ENCODE data around the gene C1orf167. TPM values are rescaled to one million over a fixed set of nuclear protein-coding genes. Genes with fewer than 3 reads are reported as not detected.
A peak's percentile ranks its signal among the peaks of the same experiment; 100 is the strongest.

C1orf167 gene
- total RNA-seq, 1 donor from 2014 or later: 0.29 TPM

DNA sequence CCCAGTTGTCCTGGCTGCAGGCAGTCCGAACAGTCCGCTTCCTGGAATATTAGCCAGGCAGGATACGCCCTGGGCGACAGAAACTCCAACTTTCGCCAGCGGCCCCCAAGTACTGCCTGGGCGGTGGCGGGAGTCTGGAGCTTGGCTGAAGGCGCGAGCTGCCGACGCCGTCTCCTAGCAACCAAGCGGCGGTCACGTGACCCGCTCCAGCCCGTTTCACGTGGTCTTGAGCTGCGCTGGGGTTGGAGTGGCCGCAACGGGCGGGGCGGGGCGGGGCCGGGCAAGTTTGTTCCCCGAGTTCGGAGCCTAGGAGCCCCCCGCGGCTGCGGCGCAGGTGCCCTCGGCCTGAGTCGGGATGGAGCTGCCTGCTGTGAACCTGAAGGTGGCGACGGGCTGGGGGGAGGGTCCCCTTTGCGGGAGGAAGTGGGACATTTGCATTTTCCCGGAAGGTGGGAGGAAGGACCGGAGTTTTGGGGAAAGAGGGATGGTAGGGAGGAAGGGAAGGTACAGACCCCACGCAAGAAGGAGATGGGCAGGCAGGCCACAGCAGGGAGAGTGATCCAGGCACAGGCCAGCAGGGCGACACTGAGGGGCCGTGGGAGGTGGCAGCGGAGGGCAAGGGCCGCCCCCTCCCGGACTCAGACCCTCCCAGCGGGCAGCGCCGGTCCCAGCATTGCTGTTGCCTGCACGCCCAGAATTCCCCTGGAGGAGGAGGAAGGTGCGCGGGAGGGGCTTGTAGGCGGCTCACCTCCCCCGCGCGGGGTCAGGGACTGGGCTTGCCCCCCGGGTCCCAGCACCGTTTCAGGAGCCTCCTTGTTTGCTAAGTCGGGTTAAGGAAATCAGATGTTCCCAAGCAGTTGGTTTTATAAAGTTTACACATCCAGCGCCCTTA, 25.9 kb upstream of the C1orf167 start, which contains the start of gene AGTRAP:
AGTRAP (plus strand) TSS at position 283 of the 892 bp plus-strand sequence; CDS start at position 356, 73 bp downstream.
- DNase-seq (ENCODE audit: low spot score): peak; percentile 96

DNA sequence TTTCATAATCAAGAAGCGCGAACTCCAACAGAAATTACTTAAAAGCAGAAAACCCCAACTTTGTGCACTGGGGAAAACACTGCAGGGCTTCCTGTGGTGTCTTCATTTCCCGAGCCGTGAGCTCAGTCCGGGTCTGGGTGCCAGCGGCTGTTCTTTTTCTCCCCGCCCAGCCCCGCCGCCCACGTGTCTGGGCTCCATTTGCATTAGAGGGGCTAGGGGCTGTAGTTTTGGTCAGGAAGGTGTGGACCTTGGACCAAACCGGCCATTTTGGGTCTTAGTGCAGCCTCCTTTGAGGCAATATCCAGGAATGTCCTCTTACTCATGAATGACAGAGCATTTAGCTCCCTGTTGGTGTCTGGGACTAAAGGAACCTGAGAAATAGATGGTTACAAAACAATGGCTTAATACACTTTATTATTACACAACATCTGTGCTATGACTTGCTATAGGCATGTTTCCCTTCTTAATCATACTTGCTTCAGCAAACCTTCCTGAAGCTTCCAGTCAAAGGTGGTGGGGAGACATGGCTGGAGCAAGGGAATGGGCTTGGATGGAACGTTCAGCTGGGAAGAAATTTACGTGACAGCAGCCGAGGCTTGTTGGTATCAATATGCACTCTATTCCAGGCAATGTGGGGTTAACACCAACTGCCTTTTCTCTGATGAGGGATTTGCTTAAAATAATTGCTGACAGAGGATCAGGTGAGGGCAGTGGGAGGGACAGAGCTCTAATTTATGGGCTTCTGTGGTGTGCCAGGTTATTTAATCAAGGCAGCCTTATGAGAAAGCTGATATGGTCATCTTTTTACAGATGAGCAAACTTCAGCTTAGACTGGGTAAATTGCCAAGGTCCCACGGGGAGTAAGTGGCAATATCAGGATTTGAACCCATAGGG, 25.0 kb upstream of the C1orf167 start:
- DNase-seq (ENCODE audit: low spot score): peak; percentile 45

DNA sequence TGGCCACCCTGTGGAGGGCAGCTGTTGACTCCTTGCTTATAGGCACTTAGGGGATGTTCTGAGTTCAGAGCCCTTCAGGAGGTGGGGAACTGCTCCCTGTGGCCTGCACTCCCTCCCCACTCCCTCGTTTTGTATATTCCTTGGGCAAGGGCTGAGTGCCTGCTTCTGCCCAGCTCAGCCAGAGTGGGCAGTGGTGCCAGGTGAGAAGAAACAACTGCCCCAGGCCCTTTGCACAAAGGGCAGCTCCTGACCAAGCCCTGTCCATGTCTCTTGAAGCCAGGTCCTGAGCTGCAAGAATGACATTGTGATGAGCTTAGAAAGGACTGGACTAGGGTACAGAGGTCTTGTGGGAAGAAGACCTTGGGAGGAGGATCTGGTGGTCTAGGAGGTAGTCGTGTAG, 23.9 kb upstream of the C1orf167 start:
- no peak for DNase-seq (ENCODE audit: low spot score)

DNA sequence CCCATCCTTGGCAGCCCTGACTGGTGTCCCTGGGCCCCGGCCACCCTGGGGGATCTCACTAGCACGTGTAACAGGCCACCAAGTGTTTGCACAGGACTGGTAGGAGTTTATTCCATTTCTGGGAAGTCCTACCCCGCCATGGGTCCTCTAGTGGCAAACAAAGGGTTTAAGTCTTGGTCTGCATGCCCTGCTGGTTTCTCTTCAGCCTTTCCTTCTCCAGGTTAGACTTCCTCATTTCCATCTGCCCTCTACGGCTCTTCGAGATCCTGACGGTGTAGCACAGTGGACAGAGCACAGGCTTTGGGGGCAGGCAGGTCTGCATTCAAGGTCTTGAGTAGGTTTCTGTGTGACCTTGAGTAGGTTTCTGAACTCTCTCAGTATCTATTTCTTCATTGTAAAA, 23.2 kb upstream of the C1orf167 start:
- DNase-seq (ENCODE audit: low spot score): no peak

DNA sequence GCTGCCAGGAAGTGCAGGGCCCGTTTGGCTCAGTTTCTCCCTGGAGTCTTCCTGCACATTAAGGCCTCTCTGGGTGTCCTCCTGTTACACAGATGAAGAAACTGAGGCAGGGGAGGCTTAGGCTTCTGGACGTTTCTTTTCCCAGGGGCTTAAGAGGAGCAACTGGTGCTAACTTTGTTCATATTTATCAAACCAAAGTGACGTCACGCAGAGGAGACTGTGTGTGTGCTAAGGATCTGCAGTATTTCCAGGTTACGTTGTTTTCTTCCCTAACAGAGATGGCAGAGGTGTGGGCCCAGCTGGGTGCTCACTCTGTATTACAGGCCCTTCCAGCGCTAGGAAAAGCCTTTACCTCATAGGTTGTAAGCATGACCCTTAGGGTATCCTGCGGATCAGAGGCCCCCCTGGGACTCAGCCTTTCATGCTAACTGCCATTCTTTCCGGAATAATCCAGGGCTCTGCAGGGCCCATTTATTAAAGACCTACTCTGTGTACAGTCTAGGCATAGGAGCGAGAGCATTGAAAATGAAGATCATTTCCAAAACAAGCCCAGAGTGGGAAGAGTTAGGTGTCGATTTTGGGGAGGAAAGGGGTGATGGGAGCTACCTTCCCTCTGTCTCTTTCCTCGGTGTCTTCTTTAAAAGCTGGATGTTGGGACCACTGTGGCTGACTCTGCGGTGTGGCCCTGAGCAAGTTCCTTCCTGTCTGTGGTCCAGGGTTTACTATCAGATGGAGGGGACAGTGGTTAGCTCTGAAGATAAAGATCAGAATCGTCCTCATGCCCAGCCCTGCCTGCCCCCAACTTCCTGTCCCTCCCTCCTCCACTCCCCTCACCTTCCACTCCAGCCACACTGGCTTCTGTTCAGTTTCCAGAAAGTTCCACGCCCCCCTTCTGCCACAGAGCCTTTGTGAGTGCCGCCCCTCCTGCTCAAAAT, 21.5 kb upstream of the C1orf167 start:
- DNase-seq (ENCODE audit: low spot score): no peak

DNA sequence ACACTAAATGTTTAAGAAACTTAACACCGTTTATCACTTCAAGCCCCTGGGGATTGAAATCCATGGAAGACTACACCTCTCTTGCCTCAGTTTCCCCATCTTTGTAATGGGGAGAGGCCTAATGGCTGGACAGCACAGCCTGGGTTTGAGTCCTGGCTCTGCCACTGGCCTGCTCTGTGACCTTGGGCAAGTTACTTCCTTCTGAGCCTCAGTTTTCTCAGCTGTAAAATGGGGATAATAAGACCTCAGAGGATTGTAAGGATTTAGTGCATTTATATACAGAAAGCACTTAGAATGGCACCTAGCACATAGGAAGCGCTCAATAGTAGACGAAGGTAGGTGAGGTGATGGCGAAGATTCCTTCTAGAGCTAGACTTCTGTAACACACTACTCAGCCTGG, 20.5 kb upstream of the C1orf167 start:
- DNase-seq (ENCODE audit: low spot score): no peak

DNA sequence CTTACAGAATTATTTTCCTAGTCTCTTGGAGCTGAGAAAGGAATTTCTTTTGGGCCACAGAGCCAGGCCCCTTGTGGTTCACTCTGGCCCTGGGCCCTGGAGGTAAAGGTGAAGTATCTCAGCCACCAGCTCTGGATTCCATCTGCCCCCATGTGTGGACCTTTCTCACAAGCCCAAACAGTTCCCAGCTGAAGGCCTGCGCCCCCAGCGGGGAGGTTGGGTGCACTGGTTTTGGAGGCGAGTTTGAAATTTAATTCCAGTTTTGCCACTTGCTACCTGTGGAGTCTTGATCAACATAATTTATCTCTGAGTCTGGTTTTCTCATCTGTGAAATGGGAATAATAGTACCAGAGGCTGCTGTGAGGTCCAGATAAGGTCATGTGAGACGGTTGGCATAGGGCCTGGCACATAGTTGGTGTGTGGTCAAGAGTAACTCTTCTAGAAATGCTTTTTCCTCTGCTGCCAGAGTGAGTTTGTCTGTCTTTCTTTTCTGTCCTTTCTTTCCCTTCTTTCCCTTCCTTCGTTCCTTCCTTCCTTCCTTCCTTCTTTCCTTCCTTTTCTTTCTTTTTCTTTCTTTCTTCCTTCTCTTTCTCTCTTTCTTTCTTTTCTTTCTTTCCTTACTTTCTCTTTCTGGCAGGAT, 20.0 kb upstream of the C1orf167 start:
- no peak for DNase-seq (ENCODE audit: low spot score)

- no peak for DNase-seq (ENCODE audit: low spot score)
Observed at GRCh38 chr1:11744287-11744686, 17.7 kb upstream of the C1orf167 start.

- DNase-seq (ENCODE audit: low spot score): no peak
Observed at GRCh38 chr1:11746092-11746491, 15.9 kb upstream of the C1orf167 start.

DNA sequence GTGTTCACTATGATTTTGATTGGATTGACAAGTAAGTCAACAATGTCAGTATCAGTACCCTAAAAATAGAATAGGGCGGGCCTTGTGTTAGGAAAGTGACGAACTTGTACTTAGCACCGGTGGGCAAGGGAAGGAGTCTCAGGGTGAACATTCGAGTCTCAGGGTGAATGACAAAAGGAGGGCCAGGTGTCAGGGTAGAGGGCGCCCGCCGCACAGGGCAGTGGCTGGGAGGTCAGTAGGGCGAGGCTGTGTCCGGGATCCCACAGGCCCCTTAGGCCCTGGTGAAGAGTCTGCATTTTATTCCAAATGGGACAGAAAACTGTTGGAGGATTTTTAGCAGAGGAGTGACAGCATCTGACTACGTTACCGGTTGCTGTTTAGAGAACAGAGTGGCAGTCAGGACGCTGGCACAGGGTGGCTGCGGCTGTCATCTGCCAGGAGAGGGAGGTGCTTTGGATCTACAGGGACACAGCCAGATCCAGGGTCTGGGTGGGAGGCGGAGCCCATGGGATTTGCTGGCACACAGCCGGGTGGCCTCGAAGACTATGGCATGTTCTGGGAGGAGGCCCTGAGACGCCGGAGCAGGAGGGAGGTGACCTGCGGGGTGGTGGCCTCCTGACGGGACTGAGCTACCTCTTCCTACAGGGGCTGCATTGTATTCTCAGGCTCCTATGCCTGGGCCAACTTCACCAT, 15.1 kb upstream of the C1orf167 start:
- DNase-seq (ENCODE audit: low spot score): no peak

DNA sequence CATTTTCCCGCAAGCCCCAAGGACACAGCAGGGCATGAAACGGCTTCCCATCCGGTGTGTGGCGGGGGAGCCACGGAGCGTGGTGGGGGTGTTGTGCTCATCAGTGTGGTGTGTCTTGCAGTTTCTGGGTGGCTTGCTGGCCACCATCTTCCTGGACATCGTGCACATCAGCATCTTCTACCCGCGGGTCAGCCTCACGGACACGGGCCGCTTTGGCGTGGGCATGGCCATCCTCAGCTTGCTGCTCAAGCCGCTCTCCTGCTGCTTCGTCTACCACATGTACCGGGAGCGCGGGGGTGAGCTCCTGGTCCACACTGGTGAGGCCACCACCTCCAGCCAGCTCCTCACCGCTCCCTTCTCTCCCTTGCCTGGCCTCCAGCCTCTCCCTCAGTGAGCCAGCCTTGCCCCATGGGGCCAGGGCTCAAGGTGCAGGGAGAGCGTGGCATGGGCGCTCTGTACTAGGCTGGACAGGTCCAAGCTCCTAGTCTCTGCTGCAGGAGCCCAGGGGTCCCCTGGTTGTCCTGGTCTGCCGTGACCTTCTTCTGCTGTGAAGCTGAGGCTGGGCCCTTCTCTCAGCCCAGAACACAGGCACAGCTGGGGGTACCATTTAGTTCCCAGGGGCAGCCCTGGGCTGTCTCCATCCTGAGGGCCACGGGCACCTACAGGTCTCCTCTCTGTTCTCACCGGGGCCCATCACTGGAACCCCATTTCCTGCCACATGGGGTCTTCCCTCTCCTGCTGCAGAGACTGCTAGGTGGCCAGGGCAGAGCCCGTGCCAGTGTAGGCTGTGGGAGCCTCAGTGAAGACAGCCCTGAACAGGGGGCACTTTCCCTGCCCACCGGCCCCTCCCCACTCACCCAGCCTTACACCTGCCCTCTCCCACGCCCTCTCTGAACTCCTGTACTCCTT, 13.4 kb upstream of the C1orf167 start:
- no peak for DNase-seq (ENCODE audit: low spot score)

- peak; percentile 46 for DNase-seq (ENCODE audit: low spot score)
Observed at GRCh38 chr1:11749203-11749689, 12.7 kb upstream of the C1orf167 start.

DNA sequence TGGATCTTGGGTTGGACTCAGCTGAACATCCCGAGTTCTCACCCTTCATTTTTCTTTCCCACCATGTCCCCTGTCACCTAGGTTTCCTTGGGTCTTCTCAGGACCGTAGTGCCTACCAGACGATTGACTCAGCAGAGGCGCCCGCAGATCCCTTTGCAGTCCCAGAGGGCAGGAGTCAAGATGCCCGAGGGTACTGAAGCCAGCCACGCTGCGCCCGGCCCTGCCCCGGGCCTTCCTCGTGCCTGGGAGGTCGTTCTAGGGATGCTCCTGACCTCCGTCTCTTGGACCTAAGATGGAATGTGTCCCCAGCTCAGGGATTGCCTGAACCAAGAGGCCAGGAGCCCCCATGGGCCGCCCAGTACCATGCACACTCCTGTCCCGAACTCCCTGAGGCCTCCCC, 12.0 kb upstream of the C1orf167 start:
- DNase-seq (ENCODE audit: low spot score): no peak

- no peak for DNase-seq (ENCODE audit: low spot score)
Observed at GRCh38 chr1:11751087-11751486, 10.9 kb upstream of the C1orf167 start.

DNA sequence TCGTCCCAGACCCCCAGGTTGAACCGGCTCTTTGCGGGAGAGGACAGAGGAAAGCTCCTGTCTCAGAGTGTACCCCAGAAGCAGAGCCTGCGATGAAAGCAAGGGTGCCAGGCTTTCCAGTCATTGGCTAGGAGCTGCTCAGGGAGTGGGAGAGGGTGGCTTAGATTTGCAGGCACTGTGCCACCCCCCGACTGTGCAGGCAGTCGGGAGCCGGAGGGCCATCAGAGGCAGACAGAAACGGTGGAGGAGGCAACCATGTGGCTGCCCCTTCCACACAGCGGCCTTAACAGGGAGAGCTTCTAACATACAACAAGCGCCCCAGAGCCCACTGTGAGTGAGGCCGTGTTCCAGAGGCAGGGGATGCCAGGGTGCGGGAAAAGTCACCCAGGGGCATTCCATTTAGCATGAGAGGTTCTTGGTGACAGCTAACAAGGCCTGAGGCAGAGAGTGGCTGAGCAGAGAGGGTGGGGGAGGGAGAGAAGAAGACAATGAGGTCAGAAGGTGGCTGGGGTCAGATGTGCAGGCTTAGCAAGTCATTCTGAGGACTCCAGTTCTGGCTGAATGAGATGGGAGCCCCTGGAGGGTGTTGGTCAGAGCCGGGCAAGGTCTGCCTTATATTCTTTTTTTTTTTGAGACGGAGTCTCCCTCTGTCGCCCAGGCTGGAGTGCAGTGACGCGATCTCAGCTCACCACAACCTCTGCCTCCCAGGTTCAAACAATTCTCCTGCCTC, 9.5 kb upstream of the C1orf167 start:
- no peak for DNase-seq (ENCODE audit: low spot score)

DNA sequence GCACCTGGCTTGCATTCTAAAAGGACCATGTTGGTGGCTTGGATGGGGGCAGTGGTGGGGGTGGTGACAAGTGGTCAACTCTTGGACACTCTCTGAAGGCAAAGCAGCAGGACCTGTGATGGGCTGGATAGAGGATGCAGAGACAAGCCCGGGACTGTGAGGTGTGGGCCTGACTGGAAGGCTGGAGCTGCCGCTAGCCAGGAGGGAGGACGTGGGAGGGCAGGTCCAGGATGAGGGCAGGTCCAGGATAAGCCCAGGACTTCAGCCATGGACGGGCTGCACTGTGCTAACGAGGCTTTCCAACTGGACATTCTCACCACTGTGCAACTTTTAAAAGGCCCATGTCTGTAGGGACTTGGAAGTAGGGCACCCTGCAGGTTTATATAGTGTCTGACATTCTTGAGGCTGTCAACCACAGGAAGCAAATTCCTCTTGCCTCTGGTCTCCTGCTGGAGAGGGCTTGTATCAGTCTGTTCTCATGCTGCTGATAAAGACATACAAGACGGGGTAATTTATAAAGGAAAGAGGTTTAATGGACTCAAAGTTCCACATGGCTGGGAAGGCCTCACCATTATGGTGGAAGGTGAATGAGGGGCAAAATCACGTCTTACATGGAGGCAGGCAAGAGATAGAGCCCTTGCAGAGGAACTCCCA, 8.3 kb upstream of the C1orf167 start:
- no peak for DNase-seq (ENCODE audit: low spot score)

- no peak for DNase-seq (ENCODE audit: low spot score)
Observed at GRCh38 chr1:11757047-11757446, 4.9 kb upstream of the C1orf167 start.

DNA sequence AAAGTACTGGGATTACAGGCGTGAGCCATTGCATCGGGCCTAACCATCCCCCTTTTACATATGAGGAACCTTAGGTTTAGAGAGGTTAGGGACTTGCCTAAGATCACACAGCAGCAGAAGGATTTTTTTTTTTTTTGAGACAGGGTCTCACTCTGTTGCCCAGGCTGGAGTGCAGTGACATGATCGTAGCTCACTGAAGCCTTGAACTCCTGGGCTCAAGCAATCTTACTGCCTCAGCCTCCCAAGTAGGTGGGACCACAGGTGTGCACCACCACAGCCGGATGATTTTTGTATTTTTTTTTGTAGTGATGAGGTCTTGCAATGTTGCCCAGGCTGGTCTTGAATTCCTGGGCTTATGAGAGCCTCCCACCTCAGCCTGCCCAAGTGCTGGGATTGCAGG, 2.2 kb upstream of the C1orf167 start:
- no peak for DNase-seq (ENCODE audit: low spot score)

All from mucosa of gallbladder (tissue), 1 donor.